Putamen (tissue), 1 donor: Measurements from ENCODE around the gene FAM153A.
"Not testable (repeated sequence)": the region's sequence is repeated elsewhere in the genome, so short reads cannot be mapped to it uniquely, and the experiment has no call there.

Experiments used
- DNase-seq: peaks from one replicate; pipeline ENCODE4 v3.0.0-alpha.2; 2016; ENCODE audit warnings: low spot score

The FAM153A gene

GRCh38 chr5:177724858-177725257 lies 57.8 kb downstream of the FAM153A start:
- not testable (repeated sequence) for DNase-seq

- not testable (repeated sequence) for DNase-seq
These were observed 58.7 kb downstream of the FAM153A start for GRCh38 chr5:177723831-177724485.

- DNase-seq: not testable (repeated sequence)
These were observed 59.9 kb downstream of the FAM153A start for GRCh38 chr5:177722829-177723228.

- not testable (repeated sequence) for DNase-seq
These were observed 62.7 kb downstream of the FAM153A start for GRCh38 chr5:177719989-177720388.

- not testable (repeated sequence) for DNase-seq
These were observed 67.3 kb downstream of the FAM153A start for GRCh38 chr5:177715423-177715822.

GRCh38 chr5:177696100-177696499 lies 86.6 kb downstream of the FAM153A start:
- not testable (repeated sequence) for DNase-seq

GRCh38 chr5:177695356-177695930 lies 87.3 kb downstream of the FAM153A start:
- not testable (repeated sequence) for DNase-seq

GRCh38 chr5:177694518-177694835 lies 88.2 kb downstream of the FAM153A start:
- DNase-seq: not testable (repeated sequence)

GRCh38 chr5:177693671-177694517 lies 88.8 kb downstream of the FAM153A start:
- not testable (repeated sequence) for DNase-seq

- DNase-seq: not testable (repeated sequence)
These were observed 89.7 kb downstream of the FAM153A start for GRCh38 chr5:177692969-177693368.

GRCh38 chr5:177692507-177692906 lies 90.2 kb downstream of the FAM153A start:
- DNase-seq: not testable (repeated sequence)

- DNase-seq: not testable (repeated sequence)
These were observed 93.6 kb downstream of the FAM153A start for GRCh38 chr5:177689011-177689610.

- not testable (repeated sequence) for DNase-seq
These were observed 94.6 kb downstream of the FAM153A start for GRCh38 chr5:177688091-177688490.

GRCh38 chr5:177681920-177682319 lies 100.8 kb downstream of the FAM153A start:
- not testable (repeated sequence) for DNase-seq
